ENCODE measurements around the gene HSD11B1.

Gene HSD11B1

GRCh38 chr1:209747580-209748262 lies 43.1 kb downstream of the HSD11B1 start:
- TF ChIP-seq REST (IDR thresholded peaks at IDR 0.05; ENCODE audit: insufficient read depth in 1 of 2, low read depth in 2 of 2, low read length in 2 of 2) (peak; percentile 44 to 66; a peak in 3 of 4 replicates), TAF1 (IDR thresholded peaks at IDR 0.05; ENCODE audit: borderline replicate concordance, insufficient read depth, low read length) (no peak), FOXP2 (optimal IDR thresholded peaks at IDR 0.05; ENCODE audit: borderline replicate concordance, extremely low read depth, extremely low read length, insufficient read depth) (peak; percentile 90)

DNA sequence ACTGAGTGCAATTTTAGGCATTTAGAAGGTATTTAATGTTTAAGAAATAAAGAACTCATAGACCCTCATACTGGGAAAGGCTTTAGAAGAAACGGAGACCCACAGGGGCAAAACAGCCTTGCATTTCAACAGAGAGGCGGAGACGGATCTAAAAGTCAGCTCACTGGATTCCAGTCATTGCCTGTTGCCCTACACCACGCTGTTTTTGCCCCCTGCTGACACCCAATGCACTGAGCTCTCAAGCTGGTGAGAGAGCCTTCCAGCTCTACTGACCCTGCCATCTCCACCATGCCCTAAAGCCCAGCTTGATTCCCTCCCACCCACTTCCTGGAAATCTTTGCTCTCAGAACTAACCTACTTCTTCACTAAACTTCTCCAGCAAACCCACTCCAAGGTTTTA lies 44.0 kb downstream of the HSD11B1 start:
- TF ChIP-seq TAF1 (IDR thresholded peaks at IDR 0.05; ENCODE audit: borderline replicate concordance, insufficient read depth, low read length) (no peak), FOXP2 (optimal IDR thresholded peaks at IDR 0.05; ENCODE audit: borderline replicate concordance, extremely low read depth, extremely low read length, insufficient read depth) (no peak), SIN3A (IDR thresholded peaks at IDR 0.05; ENCODE audit: borderline replicate concordance, insufficient read depth, low read length) (no peak), POLR2AphosphoS5 (IDR thresholded peaks at IDR 0.05; ENCODE audit: low read depth, low read length) (no peak), REST (IDR thresholded peaks at IDR 0.05; ENCODE audit: insufficient read depth in 1 of 2, low read depth in 2 of 2, low read length in 2 of 2) (no peak)

GRCh38 chr1:209749205-209749604 lies 44.6 kb downstream of the HSD11B1 start:
- no peak for TF ChIP-seq TAF1 (IDR thresholded peaks at IDR 0.05; ENCODE audit: borderline replicate concordance, insufficient read depth, low read length)
- no peak for TF ChIP-seq REST (IDR thresholded peaks at IDR 0.05; ENCODE audit: insufficient read depth in 1 of 2, low read depth in 2 of 2, low read length in 2 of 2)
- TF ChIP-seq POLR2AphosphoS5 (IDR thresholded peaks at IDR 0.05; ENCODE audit: low read depth, low read length), result no peak
- no peak for TF ChIP-seq SIN3A (IDR thresholded peaks at IDR 0.05; ENCODE audit: borderline replicate concordance, insufficient read depth, low read length)
- TF ChIP-seq FOXP2 (optimal IDR thresholded peaks at IDR 0.05; ENCODE audit: borderline replicate concordance, extremely low read depth, extremely low read length, insufficient read depth), result no peak

DNA sequence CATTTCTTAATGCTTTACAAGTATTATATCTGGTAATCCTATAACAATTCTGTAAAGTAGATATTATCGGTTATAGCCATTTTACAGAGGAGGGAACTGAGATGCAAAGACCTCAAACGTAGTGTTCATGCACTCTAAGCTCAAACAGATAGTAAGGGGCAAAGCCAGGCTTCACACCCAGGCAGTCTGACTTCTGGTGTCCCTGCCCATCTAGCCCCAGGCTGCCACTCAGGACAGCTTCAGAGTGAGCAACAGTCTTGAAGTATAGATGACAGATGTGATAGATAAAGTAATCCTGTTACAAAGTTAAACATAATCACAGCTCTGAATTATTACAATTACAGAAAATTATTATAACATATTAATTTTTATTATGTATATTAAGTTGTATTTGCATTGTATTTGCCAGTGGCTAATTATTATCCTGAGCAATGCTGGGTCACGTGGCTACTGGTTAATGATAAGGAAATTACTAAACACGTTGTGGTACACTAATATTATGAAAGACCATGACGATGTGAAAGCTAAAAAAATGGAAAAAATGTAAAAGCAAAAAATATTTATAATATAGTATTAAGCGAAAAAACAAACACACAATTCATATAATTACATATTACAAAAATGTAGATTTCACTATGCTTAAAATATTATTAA lies 45.2 kb downstream of the HSD11B1 start:
- TF ChIP-seq SIN3A (IDR thresholded peaks at IDR 0.05; ENCODE audit: borderline replicate concordance, insufficient read depth, low read length) (no peak), REST (IDR thresholded peaks at IDR 0.05; ENCODE audit: insufficient read depth in 1 of 2, low read depth in 2 of 2, low read length in 2 of 2) (no peak), TAF1 (IDR thresholded peaks at IDR 0.05; ENCODE audit: borderline replicate concordance, insufficient read depth, low read length) (no peak), POLR2AphosphoS5 (IDR thresholded peaks at IDR 0.05; ENCODE audit: low read depth, low read length) (no peak), FOXP2 (optimal IDR thresholded peaks at IDR 0.05; ENCODE audit: borderline replicate concordance, extremely low read depth, extremely low read length, insufficient read depth) (no peak)
